HG03097 (cell line): ENCODE measurements around the gene DBNL.

Source experiments
- ATAC-seq: cut with Tn5 transposase; IDR thresholded peaks from one replicate; pipeline ENCODE4 v1.9.1; 2021; ENCODE audit not compliant: unreplicated experiment, low FRiP score

DBNL gene

GRCh38 chr7:44060948-44061644 lies 16.6 kb downstream of the DBNL start:
- ATAC-seq, result no peak

- no peak for ATAC-seq
Measured at GRCh38 chr7:44061645-44062179, 17.2 kb downstream of the DBNL start.

DNA sequence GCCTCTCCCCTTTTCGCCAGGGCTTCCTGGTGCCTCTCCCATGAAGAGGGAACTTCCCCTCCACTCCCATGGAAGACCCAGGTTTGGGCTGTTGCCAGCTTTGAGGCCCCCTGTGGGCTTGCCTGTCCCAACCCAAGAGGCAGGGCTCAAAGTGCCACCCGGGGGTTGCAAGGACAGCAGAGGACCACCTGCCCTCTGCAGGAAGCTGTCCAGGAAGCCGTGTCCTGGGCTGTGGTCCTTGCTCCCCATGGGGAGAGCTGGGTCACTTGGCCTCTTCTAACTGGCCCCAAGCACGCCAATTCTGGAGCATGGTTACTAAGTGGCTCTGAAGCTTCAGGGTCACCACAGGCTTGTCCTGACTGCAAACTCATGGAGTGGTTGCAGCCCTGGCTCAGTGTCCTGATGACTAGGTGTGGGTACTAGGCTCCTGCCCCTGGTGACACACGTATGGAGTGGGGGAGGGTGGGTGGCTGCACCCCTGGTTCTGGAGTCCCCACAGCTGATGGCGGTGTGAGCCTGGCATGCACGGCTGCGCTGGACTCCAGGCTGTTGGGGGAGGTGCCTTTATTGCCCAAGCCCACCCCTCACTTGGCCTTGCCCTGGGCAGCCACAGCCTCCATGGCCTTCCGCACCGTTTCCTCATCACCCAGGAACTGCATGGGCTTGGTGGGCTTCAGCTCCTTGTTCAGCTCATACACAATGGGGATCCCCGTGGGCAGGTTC lies 17.8 kb downstream of the DBNL start:
- no peak for ATAC-seq

- no peak for ATAC-seq
Measured at GRCh38 chr7:44062903-44063295, 18.4 kb downstream of the DBNL start.

GRCh38 chr7:44063547-44063893 lies 19.0 kb downstream of the DBNL start:
- ATAC-seq, result no peak

DNA sequence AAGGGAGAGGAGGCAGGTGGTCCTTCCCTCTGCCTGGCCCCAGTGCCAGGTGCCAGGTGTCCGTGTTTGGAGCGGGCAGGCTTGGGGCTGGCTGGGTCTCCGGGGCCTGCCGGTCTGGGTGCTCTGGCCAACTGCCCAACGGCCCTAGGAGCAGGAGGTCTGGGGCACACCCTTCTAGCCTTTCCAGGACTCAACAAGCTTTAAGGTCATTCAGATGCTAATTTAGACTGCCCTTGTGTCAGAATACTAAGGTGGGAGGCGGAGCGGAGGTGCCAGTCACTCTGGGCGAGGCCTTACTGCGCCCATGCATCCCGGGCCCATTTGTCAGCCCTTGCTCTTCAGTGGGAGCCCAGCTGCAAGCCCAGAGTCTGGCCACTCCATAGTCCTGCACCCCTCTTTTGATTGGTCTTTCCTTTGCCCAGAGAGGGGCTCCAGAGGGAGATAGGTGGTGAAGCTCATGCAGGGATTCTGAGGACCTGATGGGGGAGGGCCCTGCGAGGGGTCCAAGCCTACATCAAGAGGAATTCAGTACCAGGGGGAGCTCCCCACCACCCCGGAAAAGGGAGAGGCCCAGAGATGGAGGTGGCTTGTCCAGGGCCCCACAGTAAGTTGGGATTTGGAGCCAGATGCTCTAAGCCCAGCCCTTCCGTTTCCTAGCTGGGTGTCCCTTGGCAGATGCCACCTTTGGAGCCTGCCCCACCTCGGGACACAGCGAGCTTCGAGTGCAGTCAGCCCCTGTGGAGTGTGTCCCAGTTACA lies 19.6 kb downstream of the DBNL start:
- ATAC-seq, result no peak

- no peak for ATAC-seq
Measured at GRCh38 chr7:44064791-44065430, 20.4 kb downstream of the DBNL start.

GRCh38 chr7:44065431-44066110 lies 21.1 kb downstream of the DBNL start, which contains the start of gene PGAM2:
PGAM2 (minus strand) TSS chr7:44065567; CDS start chr7:44065529, 38 bp downstream.
- no peak for ATAC-seq

- ATAC-seq, result no peak
Measured at GRCh38 chr7:44066111-44066460, 21.6 kb downstream of the DBNL start.

DNA sequence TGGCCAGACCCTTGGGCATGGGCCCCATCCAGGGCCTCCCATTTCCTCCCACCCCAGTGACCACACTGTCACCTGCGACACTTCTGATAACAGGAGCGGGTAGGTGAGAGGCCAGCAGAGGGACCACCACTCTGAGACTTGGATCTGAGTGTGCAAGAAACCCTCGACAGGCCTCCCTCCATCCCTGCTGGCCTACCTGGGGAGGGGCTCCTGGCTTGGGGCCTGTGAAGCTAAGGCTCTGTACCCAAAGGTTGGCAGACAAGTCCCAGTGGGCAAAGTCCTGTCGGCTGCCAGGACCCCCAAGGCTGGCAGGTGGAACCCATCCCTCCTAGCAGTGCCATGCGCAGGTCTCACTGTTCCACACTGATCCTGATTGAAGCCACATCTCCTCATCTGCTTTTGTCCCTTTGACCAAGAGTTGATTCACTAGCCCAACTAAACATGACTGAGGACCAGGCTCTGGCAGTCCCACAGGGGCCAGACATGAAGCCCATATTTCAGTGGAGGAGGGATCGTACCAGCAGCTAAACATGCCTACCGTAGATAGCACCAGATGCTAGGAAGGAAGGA lies 22.1 kb downstream of the DBNL start:
- ATAC-seq, result no peak

GRCh38 chr7:44067064-44067951 lies 22.8 kb downstream of the DBNL start:
- ATAC-seq, result no peak

DNA sequence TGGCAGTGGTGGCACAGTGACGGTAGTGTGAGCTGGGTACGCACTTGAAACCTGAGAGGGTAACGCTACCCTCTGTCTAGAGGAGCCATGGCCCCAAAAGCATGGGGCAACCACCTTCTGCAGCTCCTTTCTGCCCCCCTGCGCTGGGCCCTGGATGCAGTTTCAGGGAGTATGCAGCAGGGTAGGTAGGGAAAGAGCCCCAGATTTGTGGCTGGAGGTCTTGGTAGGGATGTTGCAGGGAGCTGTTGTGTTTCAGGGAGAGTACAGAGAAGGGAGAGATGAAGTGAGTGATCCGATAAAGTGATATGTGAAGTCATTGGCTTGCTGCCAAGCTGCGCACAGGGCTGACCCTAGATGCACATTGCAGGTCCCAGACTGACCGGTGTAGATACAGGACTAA lies 23.6 kb downstream of the DBNL start:
- no peak for ATAC-seq

- ATAC-seq, result no peak
Measured at GRCh38 chr7:44071726-44072363, 27.3 kb downstream of the DBNL start.

- no peak for ATAC-seq
Measured at GRCh38 chr7:44072364-44073231, 28.1 kb downstream of the DBNL start.

DNA sequence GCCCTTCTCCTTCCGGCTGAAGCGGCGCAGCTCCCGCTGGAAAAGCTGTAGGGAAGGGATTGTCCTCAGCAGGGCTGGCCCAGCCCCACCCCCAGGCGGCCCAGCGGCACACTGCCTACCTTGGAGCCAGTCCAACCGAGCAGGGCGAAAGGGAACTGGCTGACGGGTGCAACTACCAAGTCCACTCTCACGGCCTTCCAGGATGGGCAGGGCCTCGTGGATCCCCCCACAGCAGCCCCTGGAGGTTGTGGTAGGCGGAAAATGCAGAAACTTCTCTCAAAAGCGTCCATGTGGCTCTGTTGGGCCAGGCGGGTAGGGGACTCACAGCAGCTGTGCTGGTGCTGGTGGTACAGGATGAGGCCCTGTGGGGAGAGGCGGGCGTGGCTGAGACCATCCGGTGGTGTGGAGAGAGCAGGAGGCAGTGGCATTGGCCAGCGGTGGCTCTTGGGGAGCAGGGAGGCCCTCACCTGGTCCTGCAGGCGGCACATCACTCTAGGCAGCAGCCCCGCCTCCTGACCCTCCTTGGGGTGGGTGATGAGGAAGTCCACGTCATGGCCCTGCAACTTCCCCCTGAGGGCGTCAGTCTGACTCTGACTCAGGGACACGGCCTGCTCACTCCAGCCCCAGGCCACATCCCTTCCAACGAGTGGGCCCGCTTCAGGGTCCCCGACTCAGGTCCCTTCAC lies 29.3 kb downstream of the DBNL start:
- no peak for ATAC-seq

- ATAC-seq, result no peak
Measured at GRCh38 chr7:44074349-44074695, 29.8 kb downstream of the DBNL start.
